Eye (tissue), 1 donor: ENCODE measurements around the gene DNMT1.
"Not testable (repeated sequence)": the region's sequence is repeated elsewhere in the genome, so short reads cannot be mapped to it uniquely, and the experiment has no call there.

Experiments
- DNase-seq: peaks from one replicate; pipeline ENCODE4 v3.0.0-alpha.2; 2015

DNMT1 gene

GRCh38 chr19:10220695-10221094 lies 25.9 kb upstream of the DNMT1 start:
- DNase-seq = no peak

DNA sequence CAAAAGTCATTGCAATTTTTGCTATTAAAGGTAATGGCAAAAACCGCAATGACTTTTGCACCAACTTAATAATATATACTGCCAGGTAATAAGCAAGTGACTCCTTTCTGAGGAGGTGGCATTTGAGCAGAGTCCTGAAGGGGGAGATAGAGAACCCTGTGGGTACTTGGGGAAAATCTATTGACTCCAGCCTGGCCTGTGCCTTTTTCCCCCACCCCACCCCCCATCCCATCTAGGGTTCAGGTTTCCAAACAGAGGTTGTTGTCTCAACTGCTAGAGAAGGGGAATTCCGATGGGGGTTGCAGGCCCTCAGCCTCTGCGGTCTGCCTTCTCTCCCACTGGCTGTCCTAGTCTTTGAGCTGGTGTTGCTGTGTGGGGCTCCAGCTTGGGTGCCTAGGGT lies 24.9 kb upstream of the DNMT1 start:
- DNase-seq = peak; percentile 20

GRCh38 chr19:10217085-10217484 lies 22.3 kb upstream of the DNMT1 start:
- DNase-seq = no peak

DNA sequence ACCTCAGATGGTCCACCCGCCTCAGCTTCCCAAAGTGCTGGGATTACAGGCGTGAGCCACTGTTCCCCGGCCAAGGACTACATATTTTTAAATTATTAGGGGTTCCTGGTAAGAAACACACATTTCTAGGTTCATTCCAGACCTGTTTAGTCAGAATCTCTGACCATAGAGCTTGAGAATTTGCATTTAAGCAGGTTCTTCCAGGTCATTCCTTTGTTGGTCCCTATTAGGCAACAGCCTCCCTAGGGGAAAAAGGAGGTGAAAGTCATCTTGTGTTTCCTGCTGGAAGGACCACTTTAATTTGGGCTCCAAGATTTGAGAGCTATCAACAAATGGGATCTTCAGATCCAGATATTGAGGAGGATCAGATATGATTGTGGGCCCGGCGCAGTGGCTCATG lies 20.0 kb upstream of the DNMT1 start:
- no peak for DNase-seq

GRCh38 chr19:10211691-10212090 lies 16.9 kb upstream of the DNMT1 start:
- DNase-seq = no peak

DNA sequence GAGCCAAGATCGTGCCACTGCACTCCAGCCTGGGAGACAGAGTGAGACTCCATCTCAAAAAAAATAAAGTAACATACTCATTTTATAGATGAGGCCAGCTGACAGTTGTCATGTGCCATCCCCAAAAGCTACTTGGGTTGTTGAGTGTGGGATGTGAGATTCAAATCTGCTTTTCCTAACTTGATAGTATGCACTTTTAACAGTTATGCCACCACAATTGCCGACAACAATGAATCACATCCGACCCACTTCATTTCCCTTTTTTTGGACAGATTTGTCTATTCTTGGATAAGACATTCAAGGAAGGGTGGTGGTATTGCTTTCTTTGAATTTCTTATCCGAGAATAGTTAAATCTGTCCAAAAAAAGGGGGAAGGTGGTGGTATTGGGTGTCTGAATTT lies 16.3 kb upstream of the DNMT1 start:
- DNase-seq = no peak

DNA sequence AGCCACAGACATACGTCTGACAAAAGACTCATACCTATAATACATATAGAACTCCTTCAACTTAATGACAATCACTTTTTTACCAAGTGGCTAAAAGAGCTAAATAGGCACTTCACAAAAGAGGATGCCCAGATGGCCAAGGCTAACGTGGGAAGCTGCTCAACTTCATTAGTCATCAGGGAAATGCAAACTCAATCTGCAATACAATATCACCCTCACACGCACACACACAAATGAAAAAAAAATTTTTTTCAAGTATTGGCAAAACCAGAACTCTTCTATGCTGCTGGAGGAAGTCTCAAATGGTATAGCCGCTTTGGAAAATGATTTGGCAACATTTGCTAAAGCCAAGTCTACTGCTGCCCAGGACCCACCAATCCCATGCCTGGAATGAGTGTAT lies 14.6 kb upstream of the DNMT1 start:
- no peak for DNase-seq

DNA sequence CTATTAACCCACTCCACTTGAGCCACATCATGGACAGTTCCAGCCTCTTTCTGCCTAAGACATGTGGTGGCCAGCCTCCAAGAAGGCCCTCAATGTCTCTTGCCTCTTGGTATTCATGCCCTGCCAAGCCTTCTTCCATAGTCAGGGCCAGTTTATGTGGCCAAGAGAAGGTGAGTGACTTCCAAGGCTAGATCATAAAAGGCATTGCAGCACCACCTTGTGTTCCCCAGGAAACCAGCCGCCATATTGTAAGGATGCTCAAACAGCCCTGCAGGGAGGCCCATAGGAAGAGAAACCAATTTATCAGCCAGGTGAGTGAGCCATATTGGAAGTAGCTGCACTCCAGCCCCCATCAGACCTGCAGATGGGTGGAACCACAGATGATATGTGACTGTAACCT lies 12.3 kb upstream of the DNMT1 start:
- no peak for DNase-seq

- no peak for DNase-seq
Measured at GRCh38 chr19:10206226-10206885, 11.6 kb upstream of the DNMT1 start.

DNA sequence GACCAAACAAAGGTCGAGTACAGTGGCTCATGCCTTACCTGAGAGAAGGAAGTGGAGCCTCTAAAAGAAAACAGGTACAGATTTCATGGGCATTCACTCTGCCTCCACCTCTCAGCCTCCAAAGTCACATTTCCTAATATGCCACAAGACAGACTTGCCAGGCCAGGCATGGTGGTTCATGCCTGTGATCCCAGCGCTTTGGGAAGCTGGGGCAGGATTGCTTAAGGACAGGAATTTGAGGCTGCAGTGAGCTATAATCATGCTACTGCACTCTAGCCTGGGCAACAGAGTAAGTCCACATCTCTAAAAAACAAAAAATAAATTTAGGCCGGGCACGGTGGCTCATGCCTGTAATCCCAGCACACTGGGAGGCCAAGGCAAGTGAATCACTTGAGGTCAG lies 10.9 kb upstream of the DNMT1 start:
- no peak for DNase-seq

- DNase-seq = no peak
Measured at GRCh38 chr19:10203686-10204085, 8.9 kb upstream of the DNMT1 start.

DNA sequence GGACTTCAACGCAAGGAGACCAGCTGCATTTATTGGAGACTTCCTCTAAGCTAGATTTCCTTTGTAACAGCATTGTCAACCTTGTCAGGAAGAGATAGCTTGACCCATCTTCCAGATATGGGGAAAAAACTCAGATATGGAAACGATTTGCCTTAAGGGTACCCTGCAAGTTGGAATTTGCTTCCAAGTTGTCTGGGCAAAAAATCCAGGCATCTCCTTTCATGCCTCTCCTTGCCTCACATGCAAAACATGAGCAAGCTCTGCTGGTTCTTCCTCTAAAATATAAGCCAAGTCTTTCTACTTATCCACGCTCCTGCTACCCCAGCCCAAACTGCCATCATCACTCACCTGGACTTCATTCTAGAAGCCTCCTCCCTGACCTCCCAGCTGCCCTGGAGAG lies 6.4 kb upstream of the DNMT1 start:
- no peak for DNase-seq

DNA sequence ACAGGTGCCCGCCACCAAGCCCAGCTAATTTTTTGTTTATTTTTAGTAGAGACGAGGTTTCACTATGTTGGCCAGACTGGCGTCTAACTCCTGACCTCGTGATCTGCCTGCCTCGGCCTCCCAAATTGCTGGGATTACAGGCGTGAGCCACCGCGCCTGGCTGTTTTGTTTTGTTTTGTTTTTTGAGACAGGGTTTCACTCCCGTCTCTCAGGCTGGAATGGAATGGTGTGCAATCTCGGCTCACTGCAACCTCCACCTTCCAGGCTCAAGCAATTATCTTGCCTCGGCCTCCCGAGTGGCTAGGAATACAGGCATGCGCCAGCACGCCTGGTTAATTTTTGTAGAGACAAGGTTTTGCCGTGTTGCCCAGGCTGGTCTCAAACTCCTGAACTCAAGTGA lies 5.3 kb upstream of the DNMT1 start:
- DNase-seq = not testable (repeated sequence)

DNA sequence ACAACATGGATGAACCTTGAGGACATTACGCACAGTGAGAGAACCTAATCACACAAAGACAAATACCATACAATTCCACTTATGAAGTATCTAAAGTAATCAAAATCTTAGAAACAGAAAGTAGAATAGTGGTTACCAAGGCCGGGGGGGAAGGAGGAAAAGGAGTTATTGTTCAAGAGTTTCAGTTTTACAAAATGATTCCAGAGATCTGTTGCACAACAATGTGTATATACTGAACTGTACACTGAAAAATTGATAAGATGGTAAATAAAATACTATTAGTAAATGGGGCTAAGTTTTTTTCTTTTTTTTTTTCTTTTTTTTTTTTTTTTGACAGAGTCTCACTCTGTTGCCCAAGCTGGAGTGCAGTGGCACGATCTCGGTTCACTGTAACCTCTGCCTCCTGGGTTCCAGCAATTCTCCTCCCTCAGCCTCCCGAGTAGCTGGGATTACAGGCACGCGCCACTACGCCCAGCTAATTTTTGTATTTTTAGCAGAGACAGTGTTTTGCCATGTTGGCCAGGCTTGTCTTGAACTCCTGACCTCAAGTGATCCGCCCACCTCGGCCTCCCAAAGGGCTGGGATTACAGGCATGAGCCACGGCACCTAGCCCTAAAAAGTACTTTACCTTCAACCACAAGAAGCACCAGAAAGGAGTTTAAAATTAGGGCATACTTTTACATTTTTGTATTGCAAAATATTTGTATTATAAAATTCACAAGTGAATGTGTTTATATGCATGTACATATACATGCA lies 4.3 kb upstream of the DNMT1 start:
- DNase-seq = not testable (repeated sequence)

DNA sequence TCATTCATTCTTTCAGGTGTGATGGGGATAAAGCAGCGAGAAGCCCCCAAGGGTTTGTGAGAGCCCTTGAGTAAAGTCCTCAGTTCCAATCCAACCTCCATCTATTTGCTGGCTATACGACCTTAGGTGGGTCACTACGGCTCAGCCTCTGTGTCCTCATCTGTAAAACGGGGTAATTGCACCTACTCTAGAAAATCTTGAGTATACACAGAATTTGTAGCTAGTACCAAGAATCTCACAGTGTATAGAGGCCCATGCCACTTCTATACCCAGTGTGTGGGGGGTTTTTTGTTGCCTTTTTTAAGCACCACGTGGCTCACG lies 406 bp upstream of the DNMT1 start:
- DNase-seq = no peak

GRCh38 chr19:10193790-10194499 lies 808 bp downstream of the DNMT1 start:
- no peak for DNase-seq

- no peak for DNase-seq
Measured at GRCh38 chr19:10192922-10193321, 1.8 kb downstream of the DNMT1 start.

DNA sequence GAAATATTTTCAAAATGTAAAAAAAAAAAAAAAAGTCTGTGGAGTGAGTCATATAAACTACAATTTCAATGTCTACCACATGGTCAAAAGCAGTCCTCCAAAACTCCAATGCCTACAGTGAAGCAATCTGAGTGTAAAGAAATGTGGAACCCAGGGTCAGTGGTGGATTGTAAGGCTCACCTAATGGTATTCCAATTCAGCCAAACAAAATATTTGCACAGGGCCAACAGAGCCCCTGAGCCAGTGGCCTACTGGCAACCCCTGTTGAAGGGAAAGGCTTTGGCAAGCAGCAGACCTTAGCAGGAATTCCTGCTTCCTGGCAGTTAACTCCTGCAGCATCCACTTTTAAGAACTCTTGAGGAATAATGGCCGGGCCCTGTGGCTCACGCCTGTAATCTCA lies 3.4 kb downstream of the DNMT1 start:
- DNase-seq = peak; percentile 2

DNA sequence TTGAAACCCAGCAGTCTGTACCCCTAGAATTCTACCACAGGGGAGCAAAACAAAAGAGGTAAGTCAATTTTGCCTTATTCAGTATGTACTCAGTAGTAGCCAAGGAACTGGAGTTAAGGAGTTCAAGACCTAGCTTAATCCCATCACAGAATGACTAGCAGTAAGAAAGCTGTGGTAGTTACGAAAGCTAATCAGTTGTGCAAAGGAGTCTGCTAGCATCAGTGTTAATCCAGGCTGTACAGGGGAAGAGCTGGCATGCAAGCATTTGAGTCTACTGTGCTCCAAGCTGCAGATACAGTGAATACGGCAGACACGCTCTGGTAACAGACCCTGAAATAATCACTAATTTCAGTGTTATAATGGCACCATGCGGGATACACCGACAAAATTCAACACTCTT lies 4.7 kb downstream of the DNMT1 start:
- DNase-seq = no peak

GRCh38 chr19:10189616-10190015 lies 5.1 kb downstream of the DNMT1 start:
- DNase-seq = no peak

GRCh38 chr19:10187315-10187714 lies 7.4 kb downstream of the DNMT1 start:
- no peak for DNase-seq

GRCh38 chr19:10184636-10185035 lies 10.1 kb downstream of the DNMT1 start:
- DNase-seq = no peak

DNA sequence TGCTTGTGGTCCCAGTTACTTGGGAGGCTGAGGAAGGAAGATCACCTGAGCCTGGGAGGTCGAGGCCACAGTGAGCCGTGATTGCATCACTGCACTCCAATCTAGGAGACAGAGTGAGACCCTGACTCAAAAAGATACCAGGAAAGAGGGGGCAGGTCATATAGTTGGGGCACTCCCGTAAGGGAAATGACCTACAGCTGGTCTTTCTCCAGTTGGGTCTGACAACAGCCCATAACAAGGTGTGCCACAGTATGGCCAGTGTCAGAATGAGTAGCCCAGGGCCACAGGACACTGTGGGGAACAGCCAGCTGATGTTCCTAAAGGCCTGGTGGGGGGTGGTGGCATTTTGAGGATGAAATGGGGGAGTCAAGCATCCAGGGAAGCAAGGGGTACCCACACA lies 10.8 kb downstream of the DNMT1 start:
- DNase-seq = no peak

GRCh38 chr19:10182847-10183246 lies 11.9 kb downstream of the DNMT1 start:
- no peak for DNase-seq
